H54 (cell line): ENCODE measurements around the gene ABHD11.

Source experiments
- DNase-seq: peaks from one replicate; pipeline ENCODE4 v3.0.0; 2011; ENCODE audit warnings: low spot score, mixed read lengths; ENCODE audit not compliant: insufficient read length
- FAIRE-seq: peaks from 3 replicates; lab custom pipeline; 2011; peaks lifted over from hg19 to GRCh38; lab: Jason Lieb, UNC
- POLR2A ChIP-seq: IDR thresholded peaks from 2 replicates; pipeline ENCODE4 v1.6.1; 2011; ENCODE audit warnings: low read depth, mild to moderate bottlenecking, low read length

Gene ABHD11

GRCh38 chr7:73688288-73688687, 50.3 kb downstream of the ABHD11 start:
- no peak for FAIRE-seq
- no peak for DNase-seq
- no peak for TF ChIP-seq POLR2A
